GM21619 (cell line): ENCODE data around the gene MPRIP.
"Not testable (repeated sequence)": the region's sequence is repeated elsewhere in the genome, so short reads cannot be mapped to it uniquely, and the experiment has no call there.

ENCODE experiments used
- ATAC-seq: cut with Tn5 transposase; IDR thresholded peaks from one replicate; pipeline ENCODE4 v1.9.1; 2021; ENCODE audit not compliant: unreplicated experiment

The MPRIP gene

DNA sequence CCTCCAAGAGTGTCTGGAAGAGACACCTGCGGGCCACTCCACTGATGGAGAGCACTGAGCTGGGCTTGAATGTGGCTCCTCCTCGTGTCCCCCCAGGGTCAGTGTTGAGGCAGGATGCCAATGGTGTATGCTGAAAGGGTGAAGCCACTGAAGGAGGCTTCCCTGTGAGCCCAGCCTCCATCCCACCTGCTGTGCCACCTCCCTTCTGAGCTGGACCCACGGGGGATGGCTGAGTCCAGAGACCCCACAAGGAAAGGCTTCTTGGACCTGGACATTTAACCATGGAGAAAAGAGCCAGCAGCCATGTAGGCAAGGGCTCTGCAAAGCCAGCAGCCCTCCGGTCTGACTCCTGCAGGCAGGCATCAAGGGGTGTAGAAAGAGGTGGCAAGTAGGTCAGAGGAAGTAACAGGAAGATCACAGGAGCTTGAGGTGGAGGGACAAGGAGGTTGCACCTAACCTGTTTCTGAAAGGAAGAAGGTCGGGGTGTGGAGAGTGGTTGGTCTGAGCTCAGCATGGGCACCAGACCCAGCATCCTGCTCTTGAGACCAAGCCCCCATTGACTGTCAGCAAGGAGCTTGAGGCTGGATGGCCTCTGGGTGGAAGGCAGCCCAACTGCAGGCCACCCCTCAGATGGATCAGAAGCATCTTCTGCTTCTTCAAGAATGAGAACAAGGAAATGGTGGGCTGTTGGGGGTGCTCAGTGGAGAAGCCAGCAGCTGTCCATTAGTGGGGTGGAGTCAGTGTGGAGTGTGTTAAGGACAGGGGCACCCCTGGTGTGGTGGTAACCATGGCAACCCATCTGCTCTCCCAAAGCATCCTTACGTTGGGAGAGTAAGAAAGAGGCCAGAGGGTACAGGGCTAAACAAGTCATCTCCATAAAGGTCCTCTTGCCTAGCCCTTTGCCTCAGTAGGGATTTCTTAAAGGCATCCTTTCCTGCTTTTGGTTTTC lies 83.2 kb downstream of the MPRIP start:
- ATAC-seq = no peak

DNA sequence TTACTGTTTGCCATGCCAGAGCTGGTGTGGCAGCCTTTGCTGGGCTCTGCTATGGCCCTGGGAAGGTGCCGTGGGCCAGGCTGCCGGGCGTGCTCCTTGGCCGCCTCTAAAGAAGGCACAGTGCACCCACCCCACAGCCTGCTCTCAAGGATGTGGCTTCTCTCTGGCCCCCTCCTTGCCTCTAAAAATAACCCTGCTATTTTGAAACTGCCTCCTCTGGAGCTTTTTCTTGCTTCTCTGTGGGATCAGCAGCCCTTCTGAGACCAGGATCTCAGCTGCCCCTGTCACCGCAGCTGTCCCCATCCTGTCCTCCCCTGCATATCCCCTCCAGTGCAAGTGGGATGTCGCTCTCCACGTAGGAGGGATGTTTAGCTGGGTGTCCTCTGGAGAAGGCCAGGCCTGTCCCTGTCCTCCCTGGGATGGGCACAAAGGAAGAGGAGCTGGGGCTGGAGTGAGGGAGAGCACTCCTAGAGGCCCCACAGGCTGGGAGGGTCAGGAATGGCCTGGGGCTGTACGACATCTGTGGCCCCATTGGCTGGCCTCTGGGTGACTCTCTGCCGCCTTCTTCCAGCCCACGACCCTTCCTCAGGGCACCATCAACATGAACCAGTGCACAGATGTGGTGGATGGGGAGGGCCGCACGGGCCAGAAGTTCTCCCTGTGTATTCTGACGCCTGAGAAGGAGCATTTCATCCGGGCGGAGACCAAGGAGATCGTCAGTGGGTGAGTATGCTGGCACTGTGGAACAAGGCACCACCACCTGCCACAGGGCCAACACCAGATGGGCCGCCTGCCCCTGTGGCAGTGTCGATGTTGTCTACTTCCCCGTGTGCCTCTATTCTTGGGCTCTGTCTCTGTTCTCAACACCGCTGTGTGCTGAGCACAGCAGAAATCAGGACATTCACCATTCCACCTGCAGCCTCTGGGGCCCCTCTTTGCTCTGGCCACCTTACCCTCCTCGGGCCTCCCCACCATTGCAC lies 84.2 kb downstream of the MPRIP start:
- ATAC-seq = no peak

DNA sequence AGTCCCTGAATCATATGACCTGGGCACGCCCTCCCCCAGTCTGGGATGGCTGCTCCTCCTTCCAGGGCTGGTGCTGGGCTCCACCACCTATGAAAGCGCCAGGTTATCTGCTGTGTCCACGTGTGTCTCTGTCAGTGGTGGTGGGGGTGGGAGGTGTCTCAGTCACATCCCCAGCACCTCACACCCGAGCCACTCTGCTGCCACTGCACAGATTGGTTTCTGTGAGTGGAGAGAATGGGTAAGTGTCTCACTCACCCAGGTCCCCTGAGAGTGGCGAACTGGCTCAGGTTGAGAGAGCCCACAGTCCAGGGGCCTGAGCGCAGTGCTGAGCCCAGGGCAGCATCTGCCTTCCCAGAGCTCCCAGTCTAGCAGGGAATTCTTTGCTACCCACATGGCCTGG lies 84.9 kb downstream of the MPRIP start:
- no peak for ATAC-seq

DNA sequence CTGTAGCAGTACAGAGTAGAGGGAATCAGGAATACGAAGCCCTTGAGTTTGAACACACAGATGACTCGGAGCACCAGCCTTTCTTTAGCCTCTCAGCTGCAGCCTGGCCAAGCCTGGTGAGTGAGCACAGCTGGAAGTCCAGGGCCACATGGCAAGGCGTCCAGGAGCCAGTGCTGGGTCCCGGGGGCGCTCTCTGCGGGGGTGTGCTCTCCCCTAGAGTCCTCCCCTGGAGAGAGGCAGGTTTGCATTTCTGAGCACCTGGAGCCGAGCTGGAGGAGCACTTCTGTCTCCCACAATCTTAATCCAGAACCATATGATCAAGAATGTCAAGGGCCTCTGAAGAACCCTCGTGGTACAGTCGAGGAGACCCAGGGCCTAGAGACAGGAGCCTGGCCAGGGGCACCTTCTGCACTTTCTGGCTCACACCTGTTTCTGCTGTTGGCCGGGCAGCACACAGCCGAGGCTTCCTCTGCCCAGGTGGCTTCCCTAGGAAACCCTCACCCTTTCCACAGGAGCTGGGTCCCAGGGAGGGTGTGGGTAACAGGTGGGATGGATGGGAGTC lies 85.6 kb downstream of the MPRIP start:
- ATAC-seq = no peak

DNA sequence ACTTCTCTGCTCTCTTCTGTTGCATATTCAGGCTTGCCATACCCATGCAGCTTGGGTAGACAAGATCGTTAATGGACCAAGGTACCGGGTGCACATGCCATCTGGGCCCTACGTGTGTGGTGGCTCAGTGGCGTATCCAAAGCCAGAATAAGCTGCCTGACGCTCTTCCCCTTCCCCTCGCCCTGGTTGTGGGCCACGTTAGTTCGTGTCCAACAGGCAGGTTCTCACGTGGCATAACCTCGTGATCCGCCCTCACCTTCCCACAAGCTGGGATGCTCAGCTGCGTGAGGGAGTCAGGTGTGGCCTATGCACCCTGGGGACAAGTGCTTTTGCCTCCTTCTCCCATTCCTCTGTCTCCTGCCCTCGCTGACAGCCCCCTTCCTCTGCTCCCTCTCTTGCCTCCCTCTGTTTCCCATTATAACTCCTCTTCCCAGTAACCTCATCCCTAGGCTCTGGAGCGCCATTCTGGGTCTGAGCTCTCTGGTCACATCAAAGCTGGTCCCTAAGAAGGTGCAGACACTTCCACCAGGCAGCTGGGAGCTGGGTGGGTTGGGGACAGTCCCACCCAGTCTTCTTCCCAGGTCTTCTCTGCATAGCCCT lies 86.3 kb downstream of the MPRIP start:
- ATAC-seq = no peak

DNA sequence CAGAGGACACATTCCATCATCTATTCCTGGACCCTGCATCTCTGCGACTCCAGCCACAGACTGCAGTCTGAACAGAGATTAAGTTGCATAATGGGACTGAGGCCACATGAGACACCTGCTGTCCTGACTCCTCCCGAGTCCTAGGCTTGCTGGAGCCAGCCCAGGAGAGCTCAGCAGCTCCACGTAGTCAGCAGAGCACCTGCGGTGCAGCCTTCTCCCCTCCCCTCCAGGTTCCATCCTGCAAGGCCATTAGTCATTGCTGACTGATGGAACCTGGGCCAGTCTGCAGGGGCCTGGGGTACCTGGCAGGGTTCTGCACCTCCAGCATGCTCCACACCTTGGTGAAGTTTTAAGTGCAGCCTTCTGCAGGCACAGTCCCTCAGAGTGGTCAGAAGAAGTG lies 87.2 kb downstream of the MPRIP start:
- ATAC-seq = no peak

DNA sequence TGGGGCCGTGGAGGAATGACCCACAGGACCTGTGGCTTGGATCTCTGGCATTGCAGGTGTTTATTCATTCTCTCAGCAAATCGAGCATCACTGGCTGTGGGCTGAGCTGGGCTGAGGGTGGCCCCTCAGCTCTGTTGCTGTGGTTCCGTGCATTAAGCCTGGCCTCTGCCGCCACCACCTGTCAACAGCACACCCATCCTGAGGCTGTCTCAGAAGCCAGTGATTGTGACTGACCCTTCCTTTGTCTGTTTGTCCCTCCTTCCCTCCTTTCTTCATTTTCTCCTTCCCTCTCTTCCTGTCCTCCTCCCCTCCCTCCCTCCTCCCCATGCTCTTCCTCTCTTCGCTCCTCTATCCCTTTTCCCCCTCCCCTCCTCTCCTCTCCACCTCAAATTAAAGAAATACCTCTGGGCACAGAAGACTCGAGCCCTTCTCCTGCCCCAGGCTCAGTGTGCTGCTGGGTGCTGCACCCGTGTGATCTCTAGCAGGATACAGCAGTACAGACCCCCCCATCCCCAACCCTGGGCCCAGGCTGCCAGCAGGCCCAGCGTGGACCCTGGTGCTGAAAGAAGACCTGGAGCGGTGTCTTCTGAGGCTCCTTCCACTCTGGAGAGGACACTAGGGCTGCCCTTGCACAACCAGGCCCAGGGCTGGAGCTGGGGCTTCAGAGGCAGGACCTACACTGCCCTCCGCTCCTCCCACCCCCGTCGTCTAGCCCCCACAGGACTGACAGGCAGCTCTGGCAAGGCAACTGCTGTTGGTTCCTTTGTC lies 88.0 kb downstream of the MPRIP start:
- ATAC-seq = no peak

DNA sequence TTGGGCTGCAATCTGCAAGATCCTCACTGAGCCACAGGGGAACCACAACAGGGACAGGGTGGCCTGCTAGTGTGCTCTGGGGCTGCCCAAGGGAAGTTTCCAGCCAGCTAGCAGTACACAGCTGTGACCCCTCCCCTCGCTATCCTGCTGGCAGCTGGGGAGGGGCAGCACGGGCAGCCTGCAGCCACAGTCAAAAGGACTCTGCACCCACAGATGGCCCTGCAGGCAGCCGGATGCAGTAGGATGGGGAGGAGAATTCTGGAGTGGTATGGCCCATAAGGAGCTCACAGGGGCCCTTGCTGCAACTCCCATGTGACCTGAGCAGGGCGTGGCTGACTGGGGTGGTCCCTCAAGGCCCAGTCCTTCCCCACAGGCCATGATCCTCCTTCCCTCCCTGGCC lies 89.6 kb downstream of the MPRIP start:
- ATAC-seq = no peak

DNA sequence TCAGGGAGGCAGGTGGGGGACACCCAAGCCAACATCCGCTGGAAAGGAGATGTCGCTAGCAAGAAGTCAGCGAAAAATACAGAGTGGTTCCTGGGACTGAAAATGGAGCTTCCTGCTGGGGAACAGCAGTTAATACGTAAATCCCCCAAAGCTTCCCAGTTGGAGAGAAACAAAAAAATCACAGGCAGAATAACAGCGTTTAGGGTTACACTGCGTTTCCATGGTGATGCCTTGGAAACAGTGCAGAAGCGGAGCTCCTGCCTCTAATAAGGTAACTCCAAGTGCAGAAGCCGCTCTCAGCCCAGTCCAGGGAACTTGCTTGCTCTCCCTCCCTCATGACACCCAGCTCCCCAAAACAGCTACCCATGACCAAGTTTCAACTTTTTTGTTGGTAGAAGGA lies 90.5 kb downstream of the MPRIP start:
- ATAC-seq = no peak

DNA sequence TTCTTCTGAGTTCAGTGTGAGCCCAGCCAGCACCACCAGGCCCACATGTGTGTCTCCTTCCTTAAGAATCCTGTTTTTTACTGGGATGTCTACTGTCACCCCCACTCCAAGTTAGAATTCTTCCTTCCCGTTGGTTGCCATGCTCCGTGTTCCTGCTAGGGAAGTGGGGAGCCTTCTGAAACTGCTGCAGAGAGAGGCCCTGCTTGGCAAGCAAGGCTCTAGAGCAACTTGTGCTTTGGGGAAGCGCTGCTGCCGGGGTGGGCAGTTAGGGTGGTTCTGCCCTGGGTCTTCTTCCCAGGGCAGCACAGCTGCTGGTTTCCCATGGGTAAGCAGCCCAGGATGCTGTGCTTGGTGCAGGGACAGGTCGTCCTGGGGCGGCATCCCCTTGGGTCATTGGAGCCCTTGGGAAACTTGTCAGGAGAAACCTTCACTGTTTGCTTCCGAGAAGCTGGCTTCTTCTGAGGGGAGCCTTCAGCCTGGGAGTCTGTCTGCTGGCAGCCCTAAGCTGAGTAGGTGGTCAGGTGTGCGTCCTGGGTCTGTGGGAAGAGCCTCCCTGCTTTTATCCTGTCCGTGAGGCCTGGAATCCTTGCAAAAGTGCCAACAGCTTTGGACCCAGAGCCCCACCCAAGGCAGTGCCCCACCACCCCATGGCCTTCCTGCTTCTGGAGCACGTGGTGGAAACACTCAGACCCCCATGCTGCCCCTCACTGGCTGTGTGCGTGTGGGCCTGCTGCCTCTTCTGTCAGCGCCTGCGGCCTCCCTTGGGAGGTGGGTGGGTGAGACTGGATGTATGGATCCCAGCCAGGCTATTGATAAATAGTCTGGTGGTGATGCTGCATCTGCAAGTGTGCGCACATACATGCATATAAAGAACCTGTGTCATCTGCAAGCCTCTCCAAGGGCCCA lies 92.0 kb downstream of the MPRIP start:
- no peak for ATAC-seq

DNA sequence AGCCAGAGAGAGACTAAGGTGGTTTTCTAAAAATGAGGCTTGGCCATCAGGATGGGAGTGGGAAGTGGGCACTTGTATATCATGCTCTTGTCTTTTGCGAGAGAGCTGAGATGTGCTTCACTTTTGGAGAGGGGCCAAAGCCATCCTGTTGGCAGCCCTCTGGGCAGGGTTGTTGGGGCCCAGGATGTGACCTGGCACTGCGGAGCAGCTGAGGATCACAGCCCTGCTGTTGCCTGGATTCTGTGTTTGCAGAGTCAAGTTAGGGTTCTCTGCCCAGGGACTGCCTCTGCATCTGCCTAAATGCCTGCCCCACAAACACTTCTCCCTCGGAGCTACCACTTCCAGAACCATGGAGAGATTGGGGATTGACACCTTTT lies 92.7 kb downstream of the MPRIP start:
- ATAC-seq = no peak

DNA sequence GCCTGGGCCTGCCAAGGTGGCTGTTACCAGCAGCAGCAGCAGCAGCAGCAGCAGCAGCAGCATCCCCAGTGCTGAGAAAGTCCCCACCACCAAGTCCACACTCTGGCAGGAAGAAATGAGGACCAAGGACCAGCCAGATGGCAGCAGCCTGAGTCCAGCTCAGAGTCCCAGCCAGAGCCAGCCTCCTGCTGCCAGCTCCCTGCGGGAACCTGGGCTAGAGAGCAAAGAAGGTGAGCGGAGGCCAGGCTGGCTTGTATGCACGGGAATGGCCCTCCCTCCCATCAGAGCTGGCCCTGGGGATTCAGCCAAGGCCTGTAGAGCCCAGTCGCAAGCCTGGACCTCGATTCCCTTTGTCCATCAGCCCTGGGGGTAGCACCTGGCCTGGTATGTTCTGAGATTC lies 94.0 kb downstream of the MPRIP start:
- not testable (repeated sequence) for ATAC-seq

DNA sequence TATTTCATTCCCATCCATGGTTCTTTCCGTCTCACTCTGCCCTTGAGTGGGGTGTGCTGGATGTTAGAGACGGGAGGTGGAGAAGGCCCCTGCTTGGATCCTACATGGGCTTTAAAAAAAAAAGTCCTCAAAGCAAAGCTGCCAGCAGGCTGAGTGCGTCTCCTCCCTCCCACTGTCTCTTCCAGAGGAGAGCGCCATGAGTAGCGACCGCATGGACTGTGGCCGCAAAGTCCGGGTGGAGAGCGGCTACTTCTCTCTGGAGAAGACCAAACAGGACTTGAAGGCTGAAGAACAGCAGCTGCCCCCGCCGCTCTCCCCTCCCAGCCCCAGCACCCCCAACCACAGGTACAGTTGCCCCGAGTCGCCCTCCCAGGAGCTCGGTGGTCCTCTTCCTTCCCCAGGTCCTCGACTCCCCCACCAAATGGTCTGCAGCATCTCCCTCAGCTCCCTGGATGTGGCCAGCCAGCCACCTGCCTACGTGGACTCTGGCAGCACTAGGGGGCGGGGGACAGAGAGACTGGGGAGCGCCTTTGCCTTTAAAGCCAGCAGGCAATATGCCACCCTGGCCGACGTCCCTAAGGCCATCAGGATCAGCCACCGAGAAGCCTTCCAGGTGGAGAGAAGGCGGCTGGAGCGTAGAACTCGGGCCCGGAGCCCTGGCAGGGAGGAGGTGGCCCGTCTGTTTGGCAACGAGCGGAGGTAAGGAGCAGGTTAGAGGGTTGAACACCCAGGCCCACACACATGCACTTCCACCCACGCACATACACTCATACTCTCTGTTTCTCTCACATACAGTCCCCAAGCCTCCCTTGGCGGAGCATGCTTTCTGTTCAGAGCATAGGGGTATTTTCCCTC lies 95.7 kb downstream of the MPRIP start:
- no peak for ATAC-seq

DNA sequence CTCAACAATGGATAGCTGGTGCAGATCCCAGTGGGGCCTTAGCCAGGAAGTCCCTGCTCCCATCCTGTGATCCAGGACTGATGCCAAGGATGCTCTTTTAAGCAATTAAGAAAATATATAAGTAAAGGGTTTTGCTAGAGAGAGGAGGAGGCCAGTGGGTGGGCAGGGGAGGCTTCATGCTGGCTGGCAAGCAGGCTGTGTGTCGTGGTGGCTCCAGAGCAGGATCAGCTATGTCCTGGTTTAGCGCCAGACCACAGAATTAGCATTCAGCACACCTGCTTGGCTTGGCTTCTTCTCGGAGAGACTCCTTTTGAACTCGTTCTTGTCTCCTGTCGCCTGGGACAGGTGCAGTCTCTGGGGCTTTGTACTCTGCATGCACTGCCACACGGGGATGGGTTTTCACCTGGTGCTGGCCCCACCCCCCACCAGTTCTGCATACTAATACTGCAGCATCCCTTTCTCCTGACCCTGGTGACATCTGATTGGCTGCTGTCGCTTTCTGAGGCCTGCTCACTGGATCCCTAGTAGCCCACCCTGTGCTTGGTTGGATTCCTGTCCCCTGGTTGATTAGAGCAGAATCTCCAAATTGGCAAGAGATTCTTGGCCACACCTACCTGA lies 97.8 kb downstream of the MPRIP start:
- no peak for ATAC-seq

DNA sequence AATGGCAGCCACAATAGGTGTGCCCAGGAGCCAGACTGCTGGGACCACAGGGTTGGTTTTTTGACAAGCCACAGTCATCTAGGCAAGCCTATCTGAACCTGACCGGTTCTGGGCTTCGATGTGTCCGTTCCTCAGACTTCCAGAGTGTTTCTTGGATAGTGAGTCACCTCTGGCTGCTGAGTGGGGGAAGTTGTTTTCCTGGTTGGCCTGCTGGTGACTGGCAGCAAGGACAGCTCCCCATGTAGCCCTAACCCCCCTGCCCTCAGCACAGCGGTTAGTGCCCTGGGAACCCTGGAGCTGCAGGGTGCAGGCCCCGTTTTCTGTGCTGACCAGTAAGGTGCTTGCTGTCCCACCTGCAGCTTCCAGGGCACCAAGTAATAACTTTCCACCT lies 98.3 kb downstream of the MPRIP start:
- no peak for ATAC-seq

DNA sequence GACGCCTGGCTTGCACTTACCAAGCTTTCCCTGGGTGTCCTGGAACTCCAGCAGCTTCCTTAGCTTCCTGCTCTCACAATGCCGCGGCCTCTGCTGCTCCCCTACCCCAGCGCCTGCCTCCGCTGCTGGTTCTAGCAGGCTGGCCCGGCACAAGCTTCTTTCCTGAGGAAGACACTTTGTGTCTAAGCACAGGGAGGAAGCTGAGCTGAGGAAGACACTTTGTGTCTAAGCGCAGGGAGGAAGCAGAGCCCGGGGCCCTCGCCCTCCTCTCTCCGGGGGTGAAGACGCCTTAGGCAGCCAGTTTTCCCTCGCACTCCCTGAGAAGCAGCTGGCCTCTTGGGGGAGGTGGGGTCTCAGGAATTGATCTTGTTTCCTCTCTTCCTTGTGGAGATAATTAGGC lies 99.0 kb downstream of the MPRIP start:
- ATAC-seq = no peak

DNA sequence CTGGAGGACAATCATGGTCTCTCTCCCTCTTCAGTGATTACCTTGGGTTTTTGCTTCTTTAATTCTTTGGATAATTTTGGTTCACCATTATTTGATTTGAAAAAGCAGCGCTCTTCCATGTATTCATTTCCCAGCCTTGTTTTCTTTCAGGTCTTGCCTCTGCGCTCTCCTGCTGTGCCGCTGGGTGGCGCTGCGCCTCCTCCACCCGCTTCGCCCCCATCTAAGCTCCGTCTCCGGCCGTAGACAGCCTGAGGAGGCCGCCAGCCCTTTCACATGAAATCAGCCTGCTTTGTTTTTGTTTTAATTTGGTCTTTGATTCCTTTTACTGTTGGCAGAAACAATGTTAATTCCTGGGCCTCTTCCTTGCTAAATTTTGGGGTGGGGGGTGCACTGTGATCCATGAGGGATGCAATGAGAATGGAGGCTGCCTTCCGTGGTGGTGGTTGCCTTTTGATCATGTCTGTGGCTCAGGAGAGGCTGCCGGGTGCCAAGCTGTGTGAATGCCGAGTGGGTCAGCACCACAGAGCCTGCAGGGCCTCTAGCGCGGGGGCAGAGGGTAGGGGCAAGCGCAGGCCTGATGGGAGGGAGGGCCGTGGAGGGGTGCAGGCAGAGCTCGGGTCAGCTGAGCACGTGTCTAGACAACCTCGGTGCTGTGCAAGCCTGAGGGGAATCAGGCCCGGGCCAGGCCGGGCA lies 99.7 kb downstream of the MPRIP start:
- ATAC-seq = no peak
